ENCODE results near the gene FASTK. TPM values are rescaled to one million over a fixed set of nuclear protein-coding genes. Genes with fewer than 3 reads are reported as not detected.

Gene FASTK
- total RNA-seq, 1 donor from 2014 or later = 97.6 TPM

GRCh38 chr7:151091988-151092387 lies 11.4 kb upstream of the FASTK start:
- no peak for TF ChIP-seq CTCF (IDR thresholded peaks at IDR 0.05; ENCODE audit: unreplicated experiment)
- peaks cover 3% of the 10 kb centered on the region for H3K36me3 Mint-ChIP-seq
- peaks cover 21% of the 10 kb centered on the region for H3K4me1 Mint-ChIP-seq
- H3K27me3 Mint-ChIP-seq (ENCODE audit: low read depth) = no peaks in the 10 kb centered on the region
- H3K27ac Mint-ChIP-seq = no peak overlapping the region
- no peaks in the 10 kb centered on the region for H3K9me3 Mint-ChIP-seq
- H3K4me3 Mint-ChIP-seq = no peak overlapping the region
- DNase-seq (ENCODE audit: low spot score in 2 of 2, unreplicated experiment in 2 of 2) = no peak

GRCh38 chr7:151091431-151091830 lies 10.8 kb upstream of the FASTK start:
- H3K4me1 Mint-ChIP-seq = peaks cover 21% of the 10 kb centered on the region
- DNase-seq (ENCODE audit: low spot score in 2 of 2, unreplicated experiment in 2 of 2) = no peak
- H3K36me3 Mint-ChIP-seq = peaks cover 3% of the 10 kb centered on the region
- H3K27me3 Mint-ChIP-seq (ENCODE audit: low read depth) = no peaks in the 10 kb centered on the region
- no peaks in the 10 kb centered on the region for H3K9me3 Mint-ChIP-seq
- H3K27ac Mint-ChIP-seq = no peak overlapping the region
- no peak overlapping the region for H3K4me3 Mint-ChIP-seq
- TF ChIP-seq CTCF (IDR thresholded peaks at IDR 0.05; ENCODE audit: unreplicated experiment) = no peak

- Mint-ChIP-seq H3K36me3 (peaks cover 2% of the 10 kb centered on the region), H3K27ac (no peak overlapping the region), H3K4me3 (no peak overlapping the region), H3K4me1 (peaks cover 21% of the 10 kb centered on the region), H3K9me3 (no peaks in the 10 kb centered on the region), H3K27me3 (ENCODE audit: low read depth) (no peaks in the 10 kb centered on the region)
- TF ChIP-seq CTCF (IDR thresholded peaks at IDR 0.05; ENCODE audit: unreplicated experiment) = no peak
- no peak for DNase-seq (ENCODE audit: low spot score in 2 of 2, unreplicated experiment in 2 of 2)
Observed at GRCh38 chr7:151091003-151091402, 10.4 kb upstream of the FASTK start.

- peak overlapping the region; percentile 83 for H3K27ac Mint-ChIP-seq
- H3K4me1 Mint-ChIP-seq = peaks cover 29% of the 10 kb centered on the region
Observed at GRCh38 chr7:151089893-151090730, 9.5 kb upstream of the FASTK start.

GRCh38 chr7:151088856-151089699 lies 8.5 kb upstream of the FASTK start:
- H3K4me3 Mint-ChIP-seq = peak overlapping the region; percentile 64
- H3K4me1 Mint-ChIP-seq = peaks cover 33% of the 10 kb centered on the region
- H3K27me3 Mint-ChIP-seq (ENCODE audit: low read depth) = no peaks in the 10 kb centered on the region
- no peak for TF ChIP-seq CTCF (IDR thresholded peaks at IDR 0.05; ENCODE audit: unreplicated experiment)
- no peak for DNase-seq (ENCODE audit: low spot score in 2 of 2, unreplicated experiment in 2 of 2)
- H3K36me3 Mint-ChIP-seq = peaks cover 2% of the 10 kb centered on the region
- H3K27ac Mint-ChIP-seq = peak overlapping the region; percentile 83
- H3K9me3 Mint-ChIP-seq = no peaks in the 10 kb centered on the region

More at GRCh38 chr7:151089893-151090730, 9.5 kb upstream of the FASTK start:
- Mint-ChIP-seq H3K9me3 (no peaks in the 10 kb centered on the region), H3K36me3 (peaks cover 2% of the 10 kb centered on the region), H3K4me3 (no peak overlapping the region), H3K27me3 (ENCODE audit: low read depth) (no peaks in the 10 kb centered on the region)
- no peak for DNase-seq (ENCODE audit: low spot score in 2 of 2, unreplicated experiment in 2 of 2)
- no peak for TF ChIP-seq CTCF (IDR thresholded peaks at IDR 0.05; ENCODE audit: unreplicated experiment)
